Medulla oblongata (tissue), 1 donor: ENCODE data around the gene NPSR1.
A peak's percentile ranks its signal among the peaks of the same experiment; 100 is the strongest.
"Not testable (repeated sequence)": the region's sequence is repeated elsewhere in the genome, so short reads cannot be mapped to it uniquely, and the experiment has no call there.

ENCODE experiments used
- DNase-seq: peaks from one replicate; pipeline ENCODE4 v3.0.0-alpha.2; 2015; ENCODE audit errors: extremely low spot score

Gene NPSR1

GRCh38 chr7:34835901-34836600, 178.0 kb downstream of the NPSR1 start:
- no peak for DNase-seq

- DNase-seq: no peak
Measured at GRCh38 chr7:34837316-34837715, 179.3 kb downstream of the NPSR1 start.

- DNase-seq: no peak
Measured at GRCh38 chr7:34837801-34838201, 179.8 kb downstream of the NPSR1 start.

- no peak for DNase-seq
Measured at GRCh38 chr7:34838329-34838728, 180.3 kb downstream of the NPSR1 start.

DNA sequence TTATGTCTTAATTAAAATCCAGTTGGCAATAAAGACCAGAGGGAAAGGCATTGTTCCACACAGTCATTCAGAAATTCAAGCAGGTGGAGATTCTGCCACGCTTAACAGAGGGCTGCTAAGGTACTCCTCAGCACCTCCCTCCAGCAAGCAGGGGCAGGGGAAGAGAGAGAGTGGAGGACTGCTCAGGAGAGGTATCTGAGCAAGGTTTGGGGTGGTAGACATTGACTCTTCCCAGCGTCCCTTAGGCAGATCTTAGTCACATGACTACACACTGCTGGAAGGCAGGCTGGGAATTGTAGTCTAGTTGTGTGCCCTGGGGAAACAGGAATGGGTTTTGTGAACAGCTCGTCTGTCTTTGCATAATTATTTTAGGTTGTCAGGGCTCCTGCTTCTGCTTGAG, 181.6 kb downstream of the NPSR1 start:
- DNase-seq: no peak

GRCh38 chr7:34840176-34840785, 182.3 kb downstream of the NPSR1 start:
- no peak for DNase-seq

- no peak for DNase-seq
Measured at GRCh38 chr7:34841326-34841725, 183.3 kb downstream of the NPSR1 start.

DNA sequence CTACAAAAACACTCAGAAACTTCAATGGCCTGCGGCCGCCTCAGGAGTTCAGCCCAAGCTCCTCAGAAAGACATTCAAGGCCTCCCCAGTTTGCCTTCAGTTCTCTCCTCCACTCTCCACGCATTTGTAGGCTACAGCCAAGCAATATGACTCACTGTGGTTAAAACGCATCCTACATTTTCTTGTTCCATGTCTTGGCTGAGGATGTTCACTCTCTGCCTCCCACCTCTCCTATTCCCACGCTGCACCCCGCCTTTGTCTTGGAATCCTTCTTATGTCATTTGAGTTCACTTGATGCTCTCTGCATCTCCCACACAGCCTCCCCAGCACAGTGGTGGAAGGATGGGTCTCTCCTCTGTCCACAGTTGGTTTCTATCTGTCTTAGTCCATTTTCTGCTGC, 184.8 kb downstream of the NPSR1 start:
- no peak for DNase-seq

DNA sequence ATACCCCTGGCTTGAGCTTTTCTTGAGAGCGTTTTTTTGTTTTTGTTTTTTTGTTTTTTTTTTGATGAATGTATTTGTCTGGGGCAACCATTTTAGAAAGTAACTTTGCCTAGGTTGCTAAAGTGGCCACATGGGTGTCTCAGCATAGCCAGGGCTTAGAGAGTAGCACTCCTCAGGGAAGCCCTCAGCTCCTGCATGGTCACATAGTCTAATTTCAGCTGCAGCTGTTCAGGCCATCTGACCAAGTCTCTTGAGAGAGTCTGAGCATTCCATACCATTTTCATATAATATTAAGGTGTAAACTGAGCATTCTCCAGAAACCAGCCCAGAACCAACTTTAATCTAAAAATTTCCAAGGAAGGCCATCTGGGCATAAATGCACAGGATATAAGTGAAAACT, 186.4 kb downstream of the NPSR1 start:
- DNase-seq: no peak

- no peak for DNase-seq
Measured at GRCh38 chr7:34844936-34845665, 187.1 kb downstream of the NPSR1 start.

GRCh38 chr7:34845666-34846361, 187.8 kb downstream of the NPSR1 start:
- DNase-seq: no peak

DNA sequence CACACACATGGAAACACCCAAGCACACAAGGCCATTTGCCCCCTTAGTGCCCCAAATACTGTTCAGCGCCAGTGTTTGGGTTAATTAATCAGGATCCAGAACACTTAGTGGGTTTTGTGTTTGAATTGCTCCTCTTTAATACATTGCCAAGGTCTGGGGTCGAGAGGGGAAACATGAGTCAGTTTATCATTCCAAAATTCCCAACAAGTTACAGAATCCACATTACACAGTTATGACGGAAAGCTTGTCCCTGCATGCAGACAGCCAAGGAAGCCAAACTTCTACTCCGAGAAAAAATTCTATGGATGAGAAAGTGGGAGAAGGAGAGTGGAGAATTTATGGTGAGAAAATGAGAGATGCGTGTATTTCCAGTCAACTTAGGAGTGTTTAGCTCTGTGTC, 189.0 kb downstream of the NPSR1 start:
- no peak for DNase-seq

DNA sequence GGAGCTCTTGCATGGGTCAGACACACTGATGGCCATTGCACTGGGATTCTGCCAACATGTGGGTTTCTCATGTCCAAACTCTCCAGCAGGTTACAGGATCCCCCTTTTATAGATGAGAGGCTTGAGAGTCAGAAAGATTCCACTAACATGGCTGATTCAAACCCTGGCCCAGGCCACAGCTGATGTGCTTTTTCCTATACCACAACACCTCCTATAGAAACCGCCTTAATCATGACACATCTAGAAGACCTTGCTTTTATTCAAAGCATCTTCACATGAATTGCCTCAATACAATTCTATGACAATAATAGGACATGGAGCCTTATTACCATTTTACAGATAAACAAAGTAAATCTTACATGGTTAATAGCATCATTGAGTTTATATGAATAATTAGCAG, 190.7 kb downstream of the NPSR1 start:
- DNase-seq: no peak

DNA sequence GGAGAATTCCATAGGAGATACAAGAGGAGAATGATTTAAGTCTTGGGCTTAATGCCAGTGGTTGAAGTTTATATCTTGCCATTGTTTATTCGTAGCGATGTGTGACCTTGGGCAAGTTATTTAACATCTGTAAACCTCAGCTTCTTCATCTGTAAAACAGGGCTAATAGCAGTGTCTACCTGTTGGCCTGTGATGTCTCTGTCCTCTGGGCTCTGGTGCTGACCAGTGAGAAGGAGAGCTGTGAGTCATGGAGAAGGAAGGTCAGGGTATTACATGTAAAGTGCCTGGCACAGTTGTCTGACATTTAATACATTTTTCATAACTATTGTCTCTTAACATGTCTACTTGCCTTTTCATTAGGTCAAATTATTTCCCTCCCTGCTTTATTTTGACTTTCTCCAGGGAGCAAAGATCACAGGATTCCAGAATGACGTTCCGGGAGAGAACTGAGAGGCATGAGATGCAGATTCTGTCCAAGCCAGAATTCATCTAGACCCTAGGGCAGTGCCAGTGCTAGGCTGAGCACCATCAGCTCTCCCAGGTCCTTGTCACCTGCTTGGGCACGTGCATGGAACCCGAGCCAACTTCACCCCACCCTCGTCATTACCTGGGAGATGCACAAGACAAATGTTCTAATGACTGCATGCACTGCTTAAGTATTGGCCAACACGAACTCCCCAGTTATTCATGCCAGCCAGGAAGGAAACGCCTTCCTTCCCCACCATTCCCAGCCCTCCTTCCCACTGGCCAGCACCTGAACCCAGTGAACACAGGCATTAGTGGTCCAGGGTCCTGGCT, 191.3 kb downstream of the NPSR1 start:
- no peak for DNase-seq

DNA sequence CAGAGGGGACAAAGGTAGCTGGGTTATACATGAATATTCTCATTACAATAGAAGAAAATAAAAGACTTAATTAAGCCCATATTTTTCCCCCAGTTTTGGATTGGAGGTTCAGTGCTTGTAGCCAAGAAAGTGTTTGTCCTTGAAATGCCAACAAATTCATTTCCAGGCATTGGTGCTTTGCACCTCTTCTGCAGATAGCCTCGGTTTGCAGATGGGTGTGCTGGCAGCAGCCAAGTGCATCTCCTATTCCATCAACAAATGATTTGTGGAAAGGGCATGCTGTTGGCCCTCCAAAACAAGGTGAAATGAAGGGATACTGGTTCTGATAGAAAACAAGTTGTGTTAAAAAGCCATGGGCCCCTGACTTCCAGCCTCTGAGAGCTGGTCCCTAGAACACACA, 192.0 kb downstream of the NPSR1 start:
- DNase-seq: no peak

DNA sequence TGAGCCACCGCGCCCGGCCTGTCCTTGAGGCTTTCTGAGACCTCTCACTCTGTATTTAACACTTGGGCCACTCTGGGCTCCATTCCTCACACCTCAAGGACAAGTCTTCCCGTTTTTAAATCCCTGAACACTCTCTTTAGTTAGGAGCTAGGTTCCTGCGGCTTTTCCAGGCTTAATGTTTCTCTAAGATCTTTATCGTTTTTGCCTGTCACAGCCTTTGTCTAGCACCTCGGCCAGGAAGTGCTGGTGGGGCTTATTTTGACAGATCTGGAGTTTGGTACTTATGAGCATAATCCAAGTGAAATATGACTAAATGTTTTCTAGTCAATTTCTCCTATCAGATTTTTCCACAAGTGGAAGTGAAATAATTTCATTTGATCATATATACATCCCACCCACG, 192.7 kb downstream of the NPSR1 start:
- DNase-seq: no peak

DNA sequence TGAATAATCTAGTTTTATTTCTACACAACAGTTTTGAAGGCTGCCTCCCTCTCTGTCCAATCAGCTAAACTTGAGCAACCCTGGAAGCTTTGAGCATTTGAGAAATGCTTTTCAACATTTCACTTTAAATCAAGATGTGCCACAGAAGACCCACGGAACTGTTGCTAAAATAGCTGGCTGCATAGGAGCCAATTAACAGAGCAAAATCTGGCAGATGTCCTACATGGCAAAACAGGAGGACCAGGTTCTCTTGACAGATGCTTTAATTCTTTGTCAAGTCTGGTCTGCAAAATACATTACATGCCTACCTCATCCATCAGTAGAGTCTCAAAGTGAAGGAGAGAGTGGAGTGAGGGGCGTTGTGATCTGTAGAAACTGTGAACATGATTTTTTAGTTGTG, 193.4 kb downstream of the NPSR1 start:
- DNase-seq: no peak

GRCh38 chr7:34858444-34858843, 200.4 kb downstream of the NPSR1 start:
- not testable (repeated sequence) for DNase-seq

- not testable (repeated sequence) for DNase-seq
Measured at GRCh38 chr7:34859281-34859680, 201.3 kb downstream of the NPSR1 start.

DNA sequence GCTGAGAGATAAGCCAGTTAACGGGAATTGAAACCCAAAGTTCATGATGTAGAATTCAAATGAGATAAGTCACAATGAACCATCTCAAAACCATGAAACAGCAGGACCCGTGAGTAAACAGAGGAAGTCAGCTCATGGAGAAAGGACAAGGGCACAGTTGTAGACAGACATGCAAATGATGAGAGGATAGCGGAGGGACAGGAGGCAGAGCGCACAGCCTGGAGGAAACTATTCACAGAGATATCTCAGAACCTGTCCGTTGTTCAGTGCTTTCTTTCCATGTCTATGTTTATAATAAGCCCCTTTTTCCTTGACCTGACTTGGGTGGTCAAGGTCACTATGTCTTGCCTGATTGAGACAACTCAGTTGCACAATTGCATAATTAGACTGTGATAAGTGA, 208.2 kb downstream of the NPSR1 start:
- peak; percentile 39 for DNase-seq

- not testable (repeated sequence) for DNase-seq
Measured at GRCh38 chr7:34867341-34867740, 209.3 kb downstream of the NPSR1 start.

GRCh38 chr7:34868602-34869001, 210.6 kb downstream of the NPSR1 start:
- not testable (repeated sequence) for DNase-seq
